Lower leg skin (tissue), 4 donors: ENCODE data around the gene SLAIN2. TPM values are rescaled to one million over a fixed set of nuclear protein-coding genes. Genes with fewer than 3 reads are reported as not detected.

ENCODE experiments used
- DNase-seq, 2 donors: peaks; one replicate each; pipeline ENCODE4 v3.0.0-alpha.2; 2019; ENCODE audit warnings: low spot score in 2 of 2
- H3K4me3 ChIP-seq: fragments of 200-600 bp; sonication (generic); 2 replicates; pipeline ENCODE4 v1.5.1; 2017; ENCODE audit warnings: mild to moderate bottlenecking, low read depth; ENCODE audit not compliant: poor library complexity, severe bottlenecking
- CTCF ChIP-seq, 3 donors: fragments of 450-650 bp; IDR thresholded peaks; one replicate each; pipeline ENCODE4 v1.5.1; 2016; ENCODE audit warnings: antibody characterized with exemption in 3 of 3, mild to moderate bottlenecking in 3 of 3, moderate library complexity in 2 of 3
- POLR2A ChIP-seq, 2 donors: fragments of 450-650 bp; IDR thresholded peaks; one replicate each; pipeline ENCODE4 v1.6.1; 2016 to 2017; ENCODE audit warnings: antibody characterized with exemption in 2 of 2, mild to moderate bottlenecking in 1 of 2, moderate library complexity in 1 of 2
- WGBS, 2 donors: methylation state at CpG; one replicate each; pipeline ENCODE4 v1.1.5; 2018; 5-methylcytosine and 5-hydroxymethylcytosine counted together
- intact Hi-C: fragments of 100-400 bp; cut with DNase I; formaldehyde crosslinking; loops from one replicate; pipeline ENCODE4 v1.15.0; 2023; ENCODE audit warnings: low total_unique reads
- total RNA-seq, 4 donors: library from RNA; depleted of rRNA; stranded (reverse); fragments of >200 nt; gene quantifications; one replicate each; pipeline ENCODE4 v1.1.0, GENCODE V29; 2016

SLAIN2 gene
- total RNA-seq, 4 donors from 2014 or later: 75.4 to 201 (median 88.6) TPM

- WGBS, 2 donors: 98 to 100% methylated on average over 1 of the region's 1 CpG
- no peak overlapping the region for H3K4me3 ChIP-seq
- intact Hi-C loops: no loop called here
- no peak for TF ChIP-seq CTCF (IDR thresholded peaks at IDR 0.05)
- no peak for DNase-seq
These were observed 9.5 kb downstream of the SLAIN2 start for GRCh38 chr4:48350871-48351270.

GRCh38 chr4:48352793-48353192 is 11.5 kb downstream of the SLAIN2 start:
- intact Hi-C loops: no loop called here
- no peak for TF ChIP-seq CTCF (IDR thresholded peaks at IDR 0.05)
- no peak for TF ChIP-seq POLR2A (IDR thresholded peaks at IDR 0.05)
- WGBS, 2 donors: 82 to 95% methylated on average over 4 of the region's 4 CpGs
- DNase-seq: no peak
- H3K4me3 ChIP-seq: no peak overlapping the region

GRCh38 chr4:48356355-48356754 is 15.0 kb downstream of the SLAIN2 start:
- WGBS, 2 donors: 50 to 54% methylated on average over 1 of the region's 1 CpG
- intact Hi-C loops: no loop called here
- no peak overlapping the region for H3K4me3 ChIP-seq
- no peak for TF ChIP-seq CTCF (IDR thresholded peaks at IDR 0.05)
- no peak for TF ChIP-seq POLR2A (IDR thresholded peaks at IDR 0.05)
- DNase-seq: no peak

- TF ChIP-seq CTCF (IDR thresholded peaks at IDR 0.05) (no peak), POLR2A (IDR thresholded peaks at IDR 0.05) (no peak)
- 26 to 34% methylated on average over 4 of the region's 4 CpGs for WGBS, 2 donors
- no peak overlapping the region for H3K4me3 ChIP-seq
- no peak for DNase-seq
- intact Hi-C loops: no loop called here
These were observed 19.1 kb downstream of the SLAIN2 start for GRCh38 chr4:48360285-48361011.

- H3K4me3 ChIP-seq: no peak overlapping the region
- intact Hi-C loops: no loop called here
- TF ChIP-seq POLR2A (IDR thresholded peaks at IDR 0.05) (no peak), CTCF (IDR thresholded peaks at IDR 0.05) (no peak)
- DNase-seq: no peak
- WGBS, 2 donors: 52% methylated on average over 1 of the region's 1 CpG
These were observed 19.7 kb downstream of the SLAIN2 start for GRCh38 chr4:48361012-48361400.

- WGBS, 2 donors: 35 to 39% methylated on average over 3 of the region's 3 CpGs
- DNase-seq: no peak
- no peak overlapping the region for H3K4me3 ChIP-seq
- TF ChIP-seq POLR2A (IDR thresholded peaks at IDR 0.05): no peak
- intact Hi-C loops: no loop called here
These were observed 25.3 kb downstream of the SLAIN2 start for GRCh38 chr4:48366611-48367010.
